ENCODE measurements around the gene NEK4.

The NEK4 gene

GRCh38 chr3:52790741-52791140, 20.0 kb upstream of the NEK4 start:
- H3K4me2 ChIP-seq: no peak overlapping the region
- no peak overlapping the region for H2AFZ ChIP-seq (ENCODE audit: low read depth)
- no peak overlapping the region for H3K27ac ChIP-seq
- H3K4me3 ChIP-seq (IDR thresholded peaks at IDR 0.05; ENCODE audit: insufficient read depth, low read depth, low read length): no peak overlapping the region
- no peaks in the 10 kb centered on the region for H3K36me3 ChIP-seq (ENCODE audit: insufficient read depth)
- H3K27me3 ChIP-seq (ENCODE audit: insufficient read depth, low read depth): no peaks in the 10 kb centered on the region
- TF ChIP-seq, protein P1, sequence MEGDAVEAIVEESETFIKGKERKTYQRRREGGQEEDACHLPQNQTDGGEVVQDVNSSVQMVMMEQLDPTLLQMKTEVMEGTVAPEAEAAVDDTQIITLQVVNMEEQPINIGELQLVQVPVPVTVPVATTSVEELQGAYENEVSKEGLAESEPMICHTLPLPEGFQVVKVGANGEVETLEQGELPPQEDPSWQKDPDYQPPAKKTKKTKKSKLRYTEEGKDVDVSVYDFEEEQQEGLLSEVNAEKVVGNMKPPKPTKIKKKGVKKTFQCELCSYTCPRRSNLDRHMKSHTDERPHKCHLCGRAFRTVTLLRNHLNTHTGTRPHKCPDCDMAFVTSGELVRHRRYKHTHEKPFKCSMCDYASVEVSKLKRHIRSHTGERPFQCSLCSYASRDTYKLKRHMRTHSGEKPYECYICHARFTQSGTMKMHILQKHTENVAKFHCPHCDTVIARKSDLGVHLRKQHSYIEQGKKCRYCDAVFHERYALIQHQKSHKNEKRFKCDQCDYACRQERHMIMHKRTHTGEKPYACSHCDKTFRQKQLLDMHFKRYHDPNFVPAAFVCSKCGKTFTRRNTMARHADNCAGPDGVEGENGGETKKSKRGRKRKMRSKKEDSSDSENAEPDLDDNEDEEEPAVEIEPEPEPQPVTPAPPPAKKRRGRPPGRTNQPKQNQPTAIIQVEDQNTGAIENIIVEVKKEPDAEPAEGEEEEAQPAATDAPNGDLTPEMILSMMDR (conservative IDR thresholded peaks at IDR 0.05; ENCODE audit: low read depth, low read length): no peak
- H3K79me2 ChIP-seq (ENCODE audit: insufficient read depth, low read depth): no peaks in the 10 kb centered on the region
- no peaks in the 10 kb centered on the region for H3K4me1 ChIP-seq (ENCODE audit: low read depth, poor library complexity, severe bottlenecking)
- no peak overlapping the region for H3K9ac ChIP-seq
- no peaks in the 10 kb centered on the region for H4K20me1 ChIP-seq (ENCODE audit: insufficient read depth)

- no peak overlapping the region for H2AFZ ChIP-seq (ENCODE audit: low read depth)
- H3K79me2 ChIP-seq (ENCODE audit: insufficient read depth, low read depth): no peaks in the 10 kb centered on the region
- H3K4me3 ChIP-seq (IDR thresholded peaks at IDR 0.05; ENCODE audit: insufficient read depth, low read depth, low read length): no peak overlapping the region
- H3K4me2 ChIP-seq: no peak overlapping the region
- no peak overlapping the region for H3K9ac ChIP-seq
- no peaks in the 10 kb centered on the region for H3K36me3 ChIP-seq (ENCODE audit: insufficient read depth)
- H3K4me1 ChIP-seq (ENCODE audit: low read depth, poor library complexity, severe bottlenecking): no peaks in the 10 kb centered on the region
- no peak overlapping the region for H3K27ac ChIP-seq
- no peaks in the 10 kb centered on the region for H4K20me1 ChIP-seq (ENCODE audit: insufficient read depth)
- TF ChIP-seq, protein P1 (conservative IDR thresholded peaks at IDR 0.05; ENCODE audit: low read depth, low read length): no peak
- no peaks in the 10 kb centered on the region for H3K27me3 ChIP-seq (ENCODE audit: insufficient read depth, low read depth)
Measured at GRCh38 chr3:52790337-52790736, 19.6 kb upstream of the NEK4 start.

DNA sequence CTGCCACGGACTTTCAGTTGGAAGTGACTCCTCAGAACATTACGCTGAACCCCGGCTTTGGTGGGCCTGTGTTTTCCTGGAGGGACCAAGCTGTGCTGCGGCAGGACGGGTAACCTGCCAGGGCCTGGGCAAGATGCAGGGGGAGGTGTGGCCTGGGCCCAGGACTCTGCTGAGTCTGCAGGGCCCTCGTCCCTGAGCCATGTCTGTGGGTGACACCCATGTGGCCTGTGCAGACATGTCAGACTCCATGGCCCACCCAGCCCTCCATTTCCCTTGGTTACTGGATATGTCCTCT, 19.0 kb upstream of the NEK4 start:
- Histone ChIP-seq H3K4me3 (IDR thresholded peaks at IDR 0.05; ENCODE audit: insufficient read depth, low read depth, low read length) (no peak overlapping the region), H3K4me2 (no peak overlapping the region), H3K9ac (no peak overlapping the region), H3K4me1 (ENCODE audit: low read depth, poor library complexity, severe bottlenecking) (no peaks in the 10 kb centered on the region), H3K36me3 (ENCODE audit: insufficient read depth) (no peaks in the 10 kb centered on the region), H3K27ac (no peak overlapping the region), H3K27me3 (ENCODE audit: insufficient read depth, low read depth) (no peaks in the 10 kb centered on the region), H4K20me1 (ENCODE audit: insufficient read depth) (no peaks in the 10 kb centered on the region), H3K79me2 (ENCODE audit: insufficient read depth, low read depth) (no peaks in the 10 kb centered on the region), H2AFZ (ENCODE audit: low read depth) (no peak overlapping the region)
- TF ChIP-seq, protein P1 (conservative IDR thresholded peaks at IDR 0.05; ENCODE audit: low read depth, low read length): no peak

DNA sequence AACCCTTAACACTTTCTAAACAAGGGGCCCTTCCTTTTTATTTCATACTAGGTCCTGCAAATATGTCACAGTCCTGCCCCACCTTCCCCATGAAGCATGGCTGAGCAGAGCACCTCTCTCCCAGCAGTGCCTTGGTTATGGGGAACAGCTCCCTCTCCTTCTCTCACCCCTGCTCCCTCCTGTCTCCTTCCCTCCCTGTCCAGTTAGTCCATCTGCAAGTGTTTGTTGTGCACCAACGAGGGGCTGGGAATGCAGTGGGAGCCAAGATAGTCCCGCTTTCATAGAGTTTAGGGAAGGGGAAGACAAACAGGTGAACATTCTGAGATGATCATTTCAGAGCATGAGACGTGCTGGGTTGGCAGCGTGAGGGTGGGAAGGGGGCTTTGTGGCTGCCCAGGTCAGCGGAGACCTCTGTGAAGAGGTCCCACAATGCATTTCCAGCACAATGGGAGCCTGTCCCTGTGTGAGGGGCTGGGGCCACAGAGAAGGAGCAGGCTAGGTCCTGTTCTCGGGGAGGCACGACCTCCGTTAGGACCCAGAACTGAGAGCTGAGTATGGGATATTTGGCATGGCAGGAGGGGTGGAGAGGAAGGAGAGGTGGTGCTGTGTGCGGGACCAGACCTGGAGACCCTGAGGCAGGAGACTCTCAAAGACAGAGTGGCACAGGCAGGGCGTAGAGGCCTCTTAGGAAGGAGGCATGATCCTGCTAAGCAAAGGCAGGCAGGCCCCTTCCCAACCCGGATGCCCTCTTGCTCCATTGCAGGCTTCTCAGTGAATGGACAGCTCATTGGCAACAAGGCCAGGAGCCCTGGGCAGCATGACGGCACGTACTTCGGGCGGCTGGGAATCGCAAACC, 18.4 kb upstream of the NEK4 start:
- H3K4me3 ChIP-seq (IDR thresholded peaks at IDR 0.05; ENCODE audit: insufficient read depth, low read depth, low read length): no peak overlapping the region
- H3K4me1 ChIP-seq (ENCODE audit: low read depth, poor library complexity, severe bottlenecking): no peaks in the 10 kb centered on the region
- TF ChIP-seq, protein P1 (conservative IDR thresholded peaks at IDR 0.05; ENCODE audit: low read depth, low read length): no peak
- H2AFZ ChIP-seq (ENCODE audit: low read depth): no peak overlapping the region
- no peaks in the 10 kb centered on the region for H3K79me2 ChIP-seq (ENCODE audit: insufficient read depth, low read depth)
- H3K27ac ChIP-seq: no peak overlapping the region
- no peak overlapping the region for H3K4me2 ChIP-seq
- H4K20me1 ChIP-seq (ENCODE audit: insufficient read depth): no peaks in the 10 kb centered on the region
- H3K9ac ChIP-seq: no peak overlapping the region
- H3K36me3 ChIP-seq (ENCODE audit: insufficient read depth): no peaks in the 10 kb centered on the region
- no peaks in the 10 kb centered on the region for H3K27me3 ChIP-seq (ENCODE audit: insufficient read depth, low read depth)

Data from KMS-11 (cell line).